ENCODE measurements around the gene EFS. TPM values are rescaled to one million over a fixed set of nuclear protein-coding genes. Genes with fewer than 3 reads are reported as not detected.
A peak's percentile ranks its signal among the peaks of the same experiment; 100 is the strongest.

EFS gene
- polyA plus RNA-seq, 3 donors, result not detected

DNA sequence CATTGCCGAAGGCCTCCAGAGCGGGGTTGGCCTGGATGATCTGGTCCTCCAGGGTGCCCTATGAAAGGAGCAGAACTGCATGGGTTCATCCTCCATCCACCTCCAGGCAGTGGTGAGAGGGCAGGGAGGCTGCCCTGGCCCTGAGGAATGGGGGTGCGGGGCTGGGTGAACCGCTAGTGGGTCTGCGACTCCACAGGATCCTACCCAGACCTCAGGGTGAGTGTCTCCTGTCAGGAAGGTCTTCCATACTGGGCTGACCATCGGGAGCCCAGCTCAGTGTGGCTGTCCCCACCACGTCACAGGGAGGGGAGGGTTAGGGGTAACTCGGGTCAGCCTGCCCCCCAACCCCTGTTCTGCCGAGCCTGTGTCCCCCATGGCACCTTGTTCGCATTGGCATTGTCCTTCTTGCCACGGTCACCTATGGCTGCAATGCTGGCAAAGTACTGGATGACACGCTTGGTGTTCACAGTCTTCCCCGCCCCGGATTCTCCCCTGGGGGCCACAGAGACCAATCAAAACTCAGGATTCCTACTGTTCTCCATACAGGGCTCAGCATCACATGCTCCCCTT lies 39.4 kb upstream of the EFS start:
- H2AFZ ChIP-seq (ENCODE audit: insufficient read depth, low read depth, low read length, poor library complexity, severe bottlenecking), result no peak overlapping the region

DNA sequence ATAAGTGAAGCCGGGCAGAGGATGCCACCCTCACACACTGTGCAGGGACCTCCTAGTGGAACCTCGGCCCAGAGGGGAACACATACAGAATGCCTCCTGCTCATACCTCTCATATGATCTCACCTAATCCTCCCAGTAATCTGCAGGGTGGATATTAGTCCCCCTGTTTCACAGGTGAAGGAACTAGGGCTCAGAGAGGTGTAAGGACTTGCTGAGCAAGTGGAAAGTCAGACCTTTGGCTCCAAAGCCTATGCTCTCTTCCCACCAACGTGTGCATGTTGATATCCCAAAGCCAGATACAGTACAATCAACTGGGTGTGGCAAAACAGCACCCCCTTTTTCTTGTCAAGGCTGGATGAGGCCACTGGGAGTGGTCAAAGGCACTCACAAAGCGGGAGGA lies 38.9 kb upstream of the EFS start:
- Histone ChIP-seq H3K27me3 (ENCODE audit: control insufficient read depth in 2 of 2, insufficient read depth in 2 of 2, low read length in 2 of 2) (no peaks in the 10 kb centered on the region), H4K20me1 (ENCODE audit: insufficient read depth, low read length) (no peaks in the 10 kb centered on the region), H3K9ac (ENCODE audit: insufficient read depth, low read length, poor library complexity, severe bottlenecking) (no peak overlapping the region), H3K4me1 (ENCODE audit: control insufficient read depth in 1 of 2, insufficient read depth in 2 of 2, low read length in 2 of 2) (peaks cover 5 to 7% of the 10 kb centered on the region in 2 donors), H3K27ac (ENCODE audit: low read depth in 1 of 2, low read length in 2 of 2) (no peak overlapping the region), H3K9me3 (replicated peaks in 1 of 2; ENCODE audit: control insufficient read depth in 1 of 2, insufficient read depth in 1 of 2, low read length in 2 of 2) (no peaks in the 10 kb centered on the region), H3K36me3 (replicated peaks in 1 of 2; ENCODE audit: control insufficient read depth in 1 of 2, insufficient read depth in 2 of 2, low read length in 2 of 2) (no peaks in the 10 kb centered on the region), H3K4me3 (replicated peaks in 1 of 3; ENCODE audit: low read depth in 2 of 3, low read length in 3 of 3) (no peak overlapping the region), H3K4me2 (replicated peaks; ENCODE audit: extremely low read depth, low read length, poor library complexity, severe bottlenecking) (no peak overlapping the region), H2AFZ (ENCODE audit: insufficient read depth, low read depth, low read length, poor library complexity, severe bottlenecking) (no peak overlapping the region), H3K79me2 (ENCODE audit: insufficient read depth, low read length) (no peaks in the 10 kb centered on the region)
- TF ChIP-seq, protein P1, sequence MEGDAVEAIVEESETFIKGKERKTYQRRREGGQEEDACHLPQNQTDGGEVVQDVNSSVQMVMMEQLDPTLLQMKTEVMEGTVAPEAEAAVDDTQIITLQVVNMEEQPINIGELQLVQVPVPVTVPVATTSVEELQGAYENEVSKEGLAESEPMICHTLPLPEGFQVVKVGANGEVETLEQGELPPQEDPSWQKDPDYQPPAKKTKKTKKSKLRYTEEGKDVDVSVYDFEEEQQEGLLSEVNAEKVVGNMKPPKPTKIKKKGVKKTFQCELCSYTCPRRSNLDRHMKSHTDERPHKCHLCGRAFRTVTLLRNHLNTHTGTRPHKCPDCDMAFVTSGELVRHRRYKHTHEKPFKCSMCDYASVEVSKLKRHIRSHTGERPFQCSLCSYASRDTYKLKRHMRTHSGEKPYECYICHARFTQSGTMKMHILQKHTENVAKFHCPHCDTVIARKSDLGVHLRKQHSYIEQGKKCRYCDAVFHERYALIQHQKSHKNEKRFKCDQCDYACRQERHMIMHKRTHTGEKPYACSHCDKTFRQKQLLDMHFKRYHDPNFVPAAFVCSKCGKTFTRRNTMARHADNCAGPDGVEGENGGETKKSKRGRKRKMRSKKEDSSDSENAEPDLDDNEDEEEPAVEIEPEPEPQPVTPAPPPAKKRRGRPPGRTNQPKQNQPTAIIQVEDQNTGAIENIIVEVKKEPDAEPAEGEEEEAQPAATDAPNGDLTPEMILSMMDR (IDR thresholded peaks at IDR 0.05), result no peak
- intact Hi-C loops (cut with micrococcal nuclease), result no loop called here
- H3K4me3 Mint-ChIP-seq, result no peak overlapping the region
- no peak for DNase-seq
- WGBS (ENCODE audit: insufficient coverage), result 90% methylated on average over 2 of the region's 4 CpGs
- no peaks in the 10 kb centered on the region for H3K9me3 Mint-ChIP-seq
- no peaks in the 10 kb centered on the region for H3K36me3 Mint-ChIP-seq
- peaks cover 19% of the 10 kb centered on the region for H3K4me1 Mint-ChIP-seq
- H3K27ac Mint-ChIP-seq, result no peak overlapping the region
- H3K27me3 Mint-ChIP-seq (ENCODE audit: low read depth in 3 of 3), result peaks cover 3 to 19% (median 5%) of the 10 kb centered on the region in 3 donors

More for the DNA sequence above, 39.4 kb upstream of the EFS start:
- intact Hi-C loops (cut with micrococcal nuclease), result no loop called here
- H3K9ac ChIP-seq (ENCODE audit: insufficient read depth, low read length, poor library complexity, severe bottlenecking), result no peak overlapping the region
- TF ChIP-seq, protein P1 (IDR thresholded peaks at IDR 0.05), result no peak
- H3K79me2 ChIP-seq (ENCODE audit: insufficient read depth, low read length), result no peaks in the 10 kb centered on the region
- H3K4me1 Mint-ChIP-seq, result peaks cover 19% of the 10 kb centered on the region
- peaks cover 5 to 7% of the 10 kb centered on the region in 2 donors for H3K4me1 ChIP-seq (ENCODE audit: control insufficient read depth in 1 of 2, insufficient read depth in 2 of 2, low read length in 2 of 2)
- H3K27ac Mint-ChIP-seq, result peak overlapping the region in 1 of 7 donors; percentile 63
- no peak overlapping the region for H3K27ac ChIP-seq (ENCODE audit: low read depth in 1 of 2, low read length in 2 of 2)
- H3K9me3 ChIP-seq (replicated peaks in 1 of 2; ENCODE audit: control insufficient read depth in 1 of 2, insufficient read depth in 1 of 2, low read length in 2 of 2), result no peaks in the 10 kb centered on the region
- no peak overlapping the region for H3K4me3 ChIP-seq (replicated peaks in 1 of 3; ENCODE audit: low read depth in 2 of 3, low read length in 3 of 3)
- H3K4me2 ChIP-seq (replicated peaks; ENCODE audit: extremely low read depth, low read length, poor library complexity, severe bottlenecking), result no peak overlapping the region
- no peak for DNase-seq
- H3K27me3 Mint-ChIP-seq (ENCODE audit: low read depth in 3 of 3), result peaks cover 3 to 22% (median 5%) of the 10 kb centered on the region in 3 donors
- no peaks in the 10 kb centered on the region for H3K9me3 Mint-ChIP-seq
- no peaks in the 10 kb centered on the region for H3K36me3 ChIP-seq (replicated peaks in 1 of 2; ENCODE audit: control insufficient read depth in 1 of 2, insufficient read depth in 2 of 2, low read length in 2 of 2)
- no peaks in the 10 kb centered on the region for H4K20me1 ChIP-seq (ENCODE audit: insufficient read depth, low read length)
- no peak overlapping the region for H3K4me3 Mint-ChIP-seq
- no peaks in the 10 kb centered on the region for H3K36me3 Mint-ChIP-seq
- no peaks in the 10 kb centered on the region for H3K27me3 ChIP-seq (ENCODE audit: control insufficient read depth in 2 of 2, insufficient read depth in 2 of 2, low read length in 2 of 2)
- WGBS (ENCODE audit: insufficient coverage), result 91% methylated on average over 12 of the region's 14 CpGs

All from CD14-positive monocyte (primary cell).